Fibroblast of mammary gland (primary cell): ENCODE data around the gene DNAJB13.

Experiments
- DNase-seq: peaks from one replicate; pipeline ENCODE4 v3.0.0-alpha.2; 2010; ENCODE audit warnings: low read depth
- H3K4me3 ChIP-seq: 2 replicates; pipeline ENCODE4 v1.5.1; 2011; ENCODE audit warnings: low read depth, mild to moderate bottlenecking, low read length, moderate library complexity; ENCODE audit not compliant: control insufficient read depth
- TF ChIP-seq, protein P1 (sequence below): conservative IDR thresholded peaks from 2 replicates; pipeline ENCODE4 v1.5.1; 2011; ENCODE audit warnings: low read depth, low read length, inconsistent platforms; ENCODE audit not compliant: control insufficient read depth, insufficient read depth

Gene DNAJB13

DNA sequence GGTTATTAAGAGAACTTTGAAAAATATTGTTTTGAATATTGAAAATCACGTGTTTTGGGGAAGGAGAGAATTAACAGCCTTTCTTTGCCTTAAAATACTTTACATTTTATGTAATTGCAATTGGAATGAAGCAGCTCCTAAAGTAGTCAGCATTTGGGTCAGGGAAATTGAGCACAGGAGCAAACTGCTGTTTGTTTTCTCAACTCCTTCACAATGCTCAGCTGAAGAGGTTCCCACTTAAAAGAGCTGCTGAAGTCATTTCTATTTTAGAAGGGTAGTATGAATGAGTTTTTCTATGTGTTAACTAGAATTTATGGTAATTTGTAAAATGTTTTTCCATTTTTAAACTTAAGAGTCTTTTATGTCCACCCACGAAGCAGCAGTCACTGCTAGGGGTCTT is 39.9 kb downstream of the DNAJB13 start:
- DNase-seq, result no peak
- no peak overlapping the region for H3K4me3 ChIP-seq
- TF ChIP-seq, protein P1, sequence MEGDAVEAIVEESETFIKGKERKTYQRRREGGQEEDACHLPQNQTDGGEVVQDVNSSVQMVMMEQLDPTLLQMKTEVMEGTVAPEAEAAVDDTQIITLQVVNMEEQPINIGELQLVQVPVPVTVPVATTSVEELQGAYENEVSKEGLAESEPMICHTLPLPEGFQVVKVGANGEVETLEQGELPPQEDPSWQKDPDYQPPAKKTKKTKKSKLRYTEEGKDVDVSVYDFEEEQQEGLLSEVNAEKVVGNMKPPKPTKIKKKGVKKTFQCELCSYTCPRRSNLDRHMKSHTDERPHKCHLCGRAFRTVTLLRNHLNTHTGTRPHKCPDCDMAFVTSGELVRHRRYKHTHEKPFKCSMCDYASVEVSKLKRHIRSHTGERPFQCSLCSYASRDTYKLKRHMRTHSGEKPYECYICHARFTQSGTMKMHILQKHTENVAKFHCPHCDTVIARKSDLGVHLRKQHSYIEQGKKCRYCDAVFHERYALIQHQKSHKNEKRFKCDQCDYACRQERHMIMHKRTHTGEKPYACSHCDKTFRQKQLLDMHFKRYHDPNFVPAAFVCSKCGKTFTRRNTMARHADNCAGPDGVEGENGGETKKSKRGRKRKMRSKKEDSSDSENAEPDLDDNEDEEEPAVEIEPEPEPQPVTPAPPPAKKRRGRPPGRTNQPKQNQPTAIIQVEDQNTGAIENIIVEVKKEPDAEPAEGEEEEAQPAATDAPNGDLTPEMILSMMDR, result no peak

DNA sequence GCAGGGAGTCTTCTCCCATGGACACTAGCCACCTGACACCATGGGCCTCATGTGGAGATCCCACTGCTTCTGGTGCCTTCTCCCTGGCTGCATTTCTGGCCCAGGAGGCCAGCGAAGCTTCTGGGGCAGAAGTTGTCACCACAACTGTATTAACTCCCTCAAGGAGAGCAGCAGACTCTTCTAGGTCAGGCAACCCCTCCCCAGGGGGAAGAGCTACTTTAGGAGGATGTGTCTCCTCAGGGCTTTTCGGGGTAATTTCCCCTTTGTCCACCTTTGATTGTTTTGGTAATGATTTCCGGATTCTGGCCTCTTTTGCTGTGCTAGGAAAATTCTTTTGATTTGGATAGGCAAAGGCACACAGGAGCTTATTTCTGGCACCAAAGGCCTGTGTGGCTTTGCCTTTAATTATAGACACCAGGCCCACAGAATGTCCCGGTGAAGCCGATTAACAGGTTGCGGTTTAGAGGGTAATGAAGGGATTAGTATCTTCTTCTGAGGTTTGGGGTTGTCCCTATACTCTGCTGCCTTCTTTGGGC is 40.7 kb downstream of the DNAJB13 start:
- DNase-seq, result no peak
- no peak overlapping the region for H3K4me3 ChIP-seq
- TF ChIP-seq, protein P1, result no peak

DNA sequence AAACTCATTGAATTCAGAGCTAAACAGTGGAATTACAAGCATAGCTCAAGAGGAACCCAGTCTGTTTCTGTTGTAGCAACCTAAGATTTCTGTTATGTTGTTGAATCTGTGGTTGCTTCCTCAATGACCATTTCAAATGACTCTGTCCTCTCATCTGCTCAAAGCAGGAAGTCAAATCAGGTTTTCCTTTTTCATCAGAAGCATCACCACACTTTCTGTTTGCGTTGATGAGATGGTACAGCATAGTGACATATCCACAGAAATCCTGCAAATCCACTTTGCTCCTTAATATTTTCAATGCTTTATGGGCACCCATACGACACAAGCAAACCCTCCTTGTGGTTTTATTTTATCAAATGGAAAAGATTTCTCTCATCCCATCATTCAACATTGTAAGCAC is 44.4 kb downstream of the DNAJB13 start:
- DNase-seq, result no peak
- TF ChIP-seq, protein P1, result no peak
- H3K4me3 ChIP-seq, result no peak overlapping the region

DNA sequence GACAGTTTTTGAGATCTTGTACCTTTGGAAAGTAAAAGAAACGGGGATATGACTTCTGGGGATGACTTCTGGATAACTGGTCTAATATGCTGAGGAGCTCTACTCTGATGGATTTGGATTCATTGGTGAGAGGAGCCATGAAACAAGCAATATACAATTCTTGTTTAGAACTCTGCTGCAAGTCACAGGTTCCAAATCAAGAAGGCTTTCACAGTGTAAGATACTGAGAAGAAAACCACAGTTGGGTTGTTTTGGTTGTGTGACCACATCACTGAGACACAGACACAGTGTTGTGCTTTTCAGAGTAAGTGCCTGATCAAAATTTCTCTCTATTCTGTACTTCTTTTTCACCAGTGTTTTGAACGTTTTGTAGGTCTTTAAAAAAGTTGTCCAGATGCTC is 44.9 kb downstream of the DNAJB13 start:
- DNase-seq, result no peak
- no peak overlapping the region for H3K4me3 ChIP-seq
- TF ChIP-seq, protein P1, result no peak

DNA sequence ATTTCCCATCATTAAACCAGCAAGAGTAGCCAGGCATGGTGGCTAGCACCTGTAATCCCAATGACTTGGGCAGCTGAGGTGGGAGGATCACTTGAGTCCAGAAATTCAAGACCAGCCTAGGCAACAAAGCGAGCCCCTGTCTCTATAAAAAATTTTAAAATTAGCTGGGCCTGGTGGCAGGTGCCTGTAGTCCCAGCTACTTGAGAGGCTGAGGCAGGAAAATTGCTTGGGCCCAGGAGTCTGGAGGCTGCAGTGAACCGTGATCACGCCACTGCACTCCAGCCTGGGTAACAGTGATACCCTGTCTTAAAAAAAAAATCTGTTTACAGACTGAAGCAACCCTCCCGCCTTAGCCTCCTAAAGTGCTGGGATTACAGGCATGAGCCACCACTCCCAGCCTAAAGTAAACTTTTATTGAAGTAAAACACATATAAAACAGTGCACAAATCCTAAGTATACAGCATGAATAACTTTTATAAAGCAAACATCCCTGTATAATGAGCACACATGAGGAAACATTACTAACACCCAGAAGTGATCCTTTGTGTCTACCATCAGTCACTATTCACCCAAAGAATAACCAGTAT is 45.4 kb downstream of the DNAJB13 start:
- TF ChIP-seq, protein P1, result no peak
- no peak overlapping the region for H3K4me3 ChIP-seq
- DNase-seq, result no peak

DNA sequence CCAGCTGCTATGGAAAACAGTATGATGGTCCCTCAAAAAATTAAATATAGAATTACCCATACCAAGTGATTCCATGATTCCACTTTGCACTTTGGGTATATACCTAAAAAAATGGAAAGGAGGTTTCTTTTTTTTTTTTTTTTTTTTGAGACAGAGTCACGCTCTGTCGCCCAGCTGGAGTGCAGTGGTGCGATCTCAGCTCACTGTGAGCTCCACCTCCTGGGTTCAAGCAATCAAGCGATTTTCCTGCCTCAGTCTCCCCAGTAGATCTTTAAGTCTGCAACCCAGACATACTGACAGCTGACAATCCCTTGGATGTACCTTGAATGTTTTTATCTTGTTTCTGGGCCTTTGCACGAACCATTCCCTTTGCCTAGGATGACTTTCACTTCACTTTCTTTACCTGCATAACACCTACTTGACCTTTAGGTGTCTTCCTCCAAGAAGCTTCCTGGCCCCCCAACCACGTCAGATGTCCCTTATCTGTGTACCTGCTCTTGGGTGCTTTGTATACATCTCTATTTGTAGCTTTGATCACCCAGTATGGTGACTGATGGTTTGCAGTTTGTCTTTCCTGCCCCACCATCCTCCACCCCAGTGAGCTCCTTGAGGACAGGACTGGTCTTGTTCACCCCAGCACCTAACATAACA is 46.4 kb downstream of the DNAJB13 start:
- TF ChIP-seq, protein P1, result no peak
- DNase-seq, result no peak
- H3K4me3 ChIP-seq, result no peak overlapping the region
